Testis (tissue), 2 donors: ENCODE data around the gene ALAD.
"Not testable (repeated sequence)": the region's sequence is repeated elsewhere in the genome, so short reads cannot be mapped to it uniquely, and the experiment has no call there.

Experiments used
- CTCF ChIP-seq, 3 experiments: fragments of 450-650 bp in 2 of 3; fragments of 200-600 bp in 1 of 3; sonication (generic) in 1 of 3; IDR thresholded peaks; one replicate each; pipeline ENCODE4 v1.5.1; 2016 to 2019; ENCODE audit warnings: antibody characterized with exemption in 3 of 3, mild to moderate bottlenecking in 2 of 3, moderate library complexity in 1 of 3
- POLR2A ChIP-seq: fragments of 450-650 bp; IDR thresholded peaks from one replicate; pipeline ENCODE4 v1.6.1; 2017; ENCODE audit warnings: antibody characterized with exemption, mild to moderate bottlenecking, moderate library complexity

- not testable (repeated sequence) for TF ChIP-seq CTCF (IDR thresholded peaks at IDR 0.05); POLR2A
Measured at GRCh38 chr9:113379094-113379828, 21.8 kb downstream of the ALAD start.
